Stimulated activated CD8-positive, alpha-beta memory T cell treated with anti-CD3 and anti-CD28 coated beads, Interleukin-4, amount 100 ng/mL, for 1 hour (primary cell): Measurements from ENCODE around the gene MTURN.

ENCODE experiments used
- DNase-seq, 2 donors: peaks; one replicate each; pipeline ENCODE4 v3.0.0-alpha.2; 2020; ENCODE audit warnings: low read depth in 2 of 2, low spot score in 1 of 2

MTURN gene

GRCh38 chr7:30135301-30136116, 723 bp downstream of the MTURN start:
- no peak for DNase-seq

- DNase-seq, result no peak
Measured at GRCh38 chr7:30136117-30136731, 1.4 kb downstream of the MTURN start.

GRCh38 chr7:30136743-30137485, 2.1 kb downstream of the MTURN start:
- DNase-seq, result no peak

GRCh38 chr7:30139836-30140384, 5.1 kb downstream of the MTURN start:
- no peak for DNase-seq

- DNase-seq, result no peak
Measured at GRCh38 chr7:30140456-30140855, 5.7 kb downstream of the MTURN start.

GRCh38 chr7:30142710-30143109, 7.9 kb downstream of the MTURN start:
- DNase-seq, result no peak

GRCh38 chr7:30143748-30144251, 9.0 kb downstream of the MTURN start:
- DNase-seq, result no peak

- DNase-seq, result no peak
Measured at GRCh38 chr7:30144657-30145306, 10.0 kb downstream of the MTURN start.

GRCh38 chr7:30145426-30145970, 10.7 kb downstream of the MTURN start:
- DNase-seq, result no peak

- DNase-seq, result no peak
Measured at GRCh38 chr7:30146127-30146612, 11.4 kb downstream of the MTURN start.

- DNase-seq, result no peak
Measured at GRCh38 chr7:30147223-30147622, 12.4 kb downstream of the MTURN start.

- DNase-seq, result no peak
Measured at GRCh38 chr7:30147785-30148184, 13.0 kb downstream of the MTURN start.

- DNase-seq, result no peak
Measured at GRCh38 chr7:30148426-30148825, 13.6 kb downstream of the MTURN start.

- DNase-seq, result no peak
Measured at GRCh38 chr7:30148951-30149459, 14.2 kb downstream of the MTURN start.

GRCh38 chr7:30149640-30150272, 15.0 kb downstream of the MTURN start:
- DNase-seq, result no peak

GRCh38 chr7:30150711-30151110, 15.9 kb downstream of the MTURN start:
- no peak for DNase-seq

GRCh38 chr7:30154111-30154587, 19.4 kb downstream of the MTURN start:
- DNase-seq, result no peak

- DNase-seq, result no peak
Measured at GRCh38 chr7:30155481-30155880, 20.7 kb downstream of the MTURN start.

GRCh38 chr7:30157204-30157603, 22.4 kb downstream of the MTURN start:
- DNase-seq, result no peak

GRCh38 chr7:30159163-30159562, 24.4 kb downstream of the MTURN start:
- DNase-seq, result no peak
